COLO668 (cell line): ENCODE data around the gene SPAG4.

Experiments used
- DNase-seq: peaks from one replicate; lab custom pipeline; 2025; ENCODE audit not compliant: unreplicated experiment; lab: John Stamatoyannopoulos, UW

SPAG4 gene

GRCh38 chr20:35598899-35599775 is 16.5 kb upstream of the SPAG4 start:
- peak; percentile 23 for DNase-seq

GRCh38 chr20:35599776-35600120 is 15.9 kb upstream of the SPAG4 start:
- DNase-seq, result no peak

GRCh38 chr20:35600176-35600992 is 15.2 kb upstream of the SPAG4 start:
- DNase-seq, result no peak

- DNase-seq, result peak; percentile 80
Measured at GRCh38 chr20:35600993-35601973, 14.3 kb upstream of the SPAG4 start.

- DNase-seq, result no peak
Measured at GRCh38 chr20:35601990-35602389, 13.6 kb upstream of the SPAG4 start.

GRCh38 chr20:35602851-35603495 is 12.7 kb upstream of the SPAG4 start:
- DNase-seq, result no peak

- no peak for DNase-seq
Measured at GRCh38 chr20:35603695-35604448, 11.8 kb upstream of the SPAG4 start.

GRCh38 chr20:35604449-35604747 is 11.2 kb upstream of the SPAG4 start:
- peak; percentile 42 for DNase-seq

- DNase-seq, result no peak
Measured at GRCh38 chr20:35606127-35606526, 9.5 kb upstream of the SPAG4 start.

GRCh38 chr20:35607003-35607735 is 8.5 kb upstream of the SPAG4 start:
- no peak for DNase-seq

- DNase-seq, result no peak
Measured at GRCh38 chr20:35610833-35611427, 4.7 kb upstream of the SPAG4 start.

GRCh38 chr20:35611482-35611881 is 4.1 kb upstream of the SPAG4 start:
- no peak for DNase-seq

- peak; percentile 90 for DNase-seq
Measured at GRCh38 chr20:35616465-35617396, 1.1 kb downstream of the SPAG4 start.

- DNase-seq, result peak; percentile 77
Measured at GRCh38 chr20:35617397-35618262, 2.0 kb downstream of the SPAG4 start.

- peak; percentile 47 for DNase-seq
Measured at GRCh38 chr20:35618263-35619131, 2.9 kb downstream of the SPAG4 start.
